SK-MEL-5 (cell line): Measurements from ENCODE around the gene PLEKHM3. TPM values are rescaled to one million over a fixed set of nuclear protein-coding genes. Genes with fewer than 3 reads are reported as not detected.

Experiments
- DNase-seq: peaks from one replicate; pipeline ENCODE4 v3.0.0-alpha.2; 2016; ENCODE audit warnings: low read depth, low spot score
- in situ Hi-C: cut with HindIII; loops from 2 replicates; pipeline ENCODE4 v1.10.0; 2016; ENCODE audit warnings: low sequenced_read_pairs, high pct_unique_total_duplicates, low pct_unique_long_range_greater_than_20kb
- small RNA-seq, 2 experiments: library from RNA; depleted of rRNA; stranded (forward); fragments of <200 nt; gene quantifications; one replicate each; pipeline ENCODE3, GENCODE V24; 2014
- total RNA-seq: library from RNA; depleted of rRNA; stranded (reverse); fragments of >200 nt; shearing (Covaris generic); gene quantifications from 2 replicates; pipeline ENCODE4 v1.2.3, GENCODE V29; 2014; rRNA removed

PLEKHM3 gene
- total RNA-seq, 1 experiment from 2014 or later = 3.2 TPM

GRCh38 chr2:207778298-207778882 lies 246.9 kb downstream of the PLEKHM3 start:
- in situ Hi-C loops = no loop called here

GRCh38 chr2:207777124-207777523 lies 248.2 kb downstream of the PLEKHM3 start:
- no peak for DNase-seq
- in situ Hi-C loops = no loop called here

More at GRCh38 chr2:207778298-207778882, 246.9 kb downstream of the PLEKHM3 start:
- DNase-seq = no peak

GRCh38 chr2:207775473-207775872 lies 249.9 kb downstream of the PLEKHM3 start:
- in situ Hi-C loops = no loop called here
- no peak for DNase-seq

GRCh38 chr2:207772844-207773205 lies 252.5 kb downstream of the PLEKHM3 start:
- in situ Hi-C loops = no loop called here
- DNase-seq = no peak

GRCh38 chr2:207772081-207772843 lies 253.1 kb downstream of the PLEKHM3 start:
- peak; percentile 50 for DNase-seq
- in situ Hi-C loops = no loop called here

GRCh38 chr2:207771421-207771820 lies 253.9 kb downstream of the PLEKHM3 start:
- DNase-seq = no peak
- in situ Hi-C loops = no loop called here

Small RNAs within 50 kb of the gene (small RNA-seq; reads per million reads assigned to genes)
- gene RNA5SP116 = 0 reads per million in 2 experiments
- 0 reads per million in 2 experiments for gene RNU6-360P

Other genes with a start within 250 kb of the PLEKHM3 start
- not detected in 2 replicates for gene CRYGD, start 99.0 kb upstream of the PLEKHM3 start, total RNA-seq
- not detected in 2 replicates for gene CRYGC, start 104.3 kb upstream of the PLEKHM3 start, total RNA-seq
- gene CRYGB, start 120.6 kb upstream of the PLEKHM3 start, total RNA-seq = not detected in 2 replicates
- gene CRYGA, start 138.1 kb upstream of the PLEKHM3 start, total RNA-seq = not detected in 2 replicates
- gene C2orf80, start 164.5 kb upstream of the PLEKHM3 start, total RNA-seq = 0.32 and 0.45 TPM in 2 replicates
- gene IDH1, start 229.5 kb upstream of the PLEKHM3 start, total RNA-seq = 432 and 474 TPM in 2 replicates
- gene PIKFYVE, start 240.7 kb upstream of the PLEKHM3 start, total RNA-seq = 50.9 and 52.0 TPM in 2 replicates